Calu3 (cell line): Measurements from ENCODE around the gene B3GALT5. TPM values are rescaled to one million over a fixed set of nuclear protein-coding genes. Genes with fewer than 3 reads are reported as not detected.

Source experiments
- BruUV-seq: library from RNA; stranded (reverse); fragments of 400-500 nt; replicated peaks from 2 replicates; lab custom pipeline; 2021; lab: Mats Ljungman, UMichigan
- CTCF ChIA-PET: fragments of 300-600 bp; sonication (Branson Sonifier 250); formaldehyde crosslinking; loops from one replicate; lab custom pipeline; 2022; ENCODE audit warnings: antibody characterized with exemption; lab: Charles Lee
- DNase-seq: peaks from one replicate; pipeline ENCODE4 v3.0.0; 2022
- H3K27ac Mint-ChIP-seq: one replicate; pipeline ENCODE4 v1.8.0; 2022; ENCODE audit warnings: mixed read lengths; ENCODE audit not compliant: unreplicated experiment
- H3K27me3 Mint-ChIP-seq: one replicate; pipeline ENCODE4 v1.8.0; 2022; ENCODE audit warnings: mixed read lengths; ENCODE audit not compliant: unreplicated experiment
- H3K36me3 Mint-ChIP-seq: one replicate; pipeline ENCODE4 v1.8.0; 2022; ENCODE audit warnings: mild to moderate bottlenecking, moderate library complexity, mixed read lengths; ENCODE audit not compliant: insufficient read depth, unreplicated experiment
- H3K4me1 Mint-ChIP-seq: one replicate; pipeline ENCODE4 v1.8.0; 2022; ENCODE audit warnings: mild to moderate bottlenecking, low read depth, mixed read lengths; ENCODE audit not compliant: unreplicated experiment
- H3K4me3 Mint-ChIP-seq: one replicate; pipeline ENCODE4 v1.8.0; 2022; ENCODE audit warnings: mild to moderate bottlenecking, low read depth, moderate library complexity, mixed read lengths; ENCODE audit not compliant: unreplicated experiment
- H3K9me3 Mint-ChIP-seq: one replicate; pipeline ENCODE4 v1.8.0; 2022; ENCODE audit warnings: low read depth, mixed read lengths; ENCODE audit not compliant: unreplicated experiment
- CTCF ChIP-seq: fragments of 200-600 bp; IDR thresholded peaks from one replicate; pipeline ENCODE4 v1.8.0; 2022; ENCODE audit warnings: antibody characterized with exemption; ENCODE audit not compliant: unreplicated experiment
- intact Hi-C: fragments of 100-400 bp; cut with micrococcal nuclease; formaldehyde crosslinking; loops from one replicate; pipeline ENCODE4 v1.10.0; 2022; ENCODE audit not compliant: unreplicated experiment
- total RNA-seq: library from RNA; stranded (reverse); gene quantifications from 2 replicates; pipeline ENCODE4 v1.2.3, GENCODE V29; 2022

The B3GALT5 gene
- total RNA-seq, 1 experiment from 2014 or later, result 40.8 TPM

- CTCF ChIA-PET, result interaction anchor here (0.6 kb wide), 2 partner anchors 12 to 847 kb away, joined by 3 to 5 read pairs; no protein-coding TSS in a partner anchor
- intact Hi-C loops, result loop anchor here (5.0 kb wide), 1 partner anchor 38 kb away; no protein-coding TSS in a partner anchor
- H3K4me3 Mint-ChIP-seq, result no peak overlapping the region
- H3K27ac Mint-ChIP-seq, result peak overlapping the region; percentile 92
- peaks cover 38% of the 10 kb centered on the region for H3K36me3 Mint-ChIP-seq
- no peak for DNase-seq
- TF ChIP-seq CTCF, result no peak
- peaks cover 2% of the 10 kb centered on the region for H3K9me3 Mint-ChIP-seq
- no TSS peak for BruUV-seq
- H3K27me3 Mint-ChIP-seq, result no peaks in the 10 kb centered on the region
- peaks cover 56% of the 10 kb centered on the region for H3K4me1 Mint-ChIP-seq
Observed at GRCh38 chr21:39669976-39670661, 57.4 kb downstream of the B3GALT5 start.

- Mint-ChIP-seq H3K36me3 (peaks cover 33% of the 10 kb centered on the region), H3K27me3 (no peaks in the 10 kb centered on the region), H3K4me3 (no peak overlapping the region), H3K9me3 (peaks cover 2% of the 10 kb centered on the region), H3K4me1 (peaks cover 52% of the 10 kb centered on the region), H3K27ac (no peak overlapping the region)
- no peak for DNase-seq
- intact Hi-C loops, result no loop called here
- CTCF ChIA-PET, result interaction anchor here (0.6 kb wide), 1 partner anchor 847 kb away, joined by 3 read pairs; no protein-coding TSS in a partner anchor
- no peak for TF ChIP-seq CTCF
- BruUV-seq, result no TSS peak
Observed at GRCh38 chr21:39670701-39671100, 58.0 kb downstream of the B3GALT5 start.

DNA sequence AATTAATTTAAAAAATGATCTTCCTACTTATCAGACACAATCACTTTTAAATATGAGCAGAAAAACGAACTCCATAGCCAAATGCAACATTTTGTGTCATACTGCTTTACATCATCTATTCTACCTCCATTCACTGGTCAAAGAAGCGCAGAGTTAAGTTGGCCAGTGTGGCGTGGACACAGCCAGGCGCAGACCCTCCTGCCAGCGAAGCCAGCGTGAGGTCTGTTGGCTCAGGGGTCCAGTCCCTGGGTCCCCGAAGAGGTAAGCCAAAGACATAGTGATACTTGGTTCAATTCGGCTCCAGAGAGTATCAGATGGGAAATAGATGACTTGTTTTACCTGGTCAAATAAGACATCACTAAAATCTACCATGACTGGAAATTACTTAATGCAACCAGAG lies 59.2 kb downstream of the B3GALT5 start:
- no TSS peak for BruUV-seq
- intact Hi-C loops, result no loop called here
- Mint-ChIP-seq H3K27ac (no peak overlapping the region), H3K27me3 (no peaks in the 10 kb centered on the region), H3K4me3 (no peak overlapping the region), H3K9me3 (peaks cover 2% of the 10 kb centered on the region), H3K36me3 (peaks cover 23% of the 10 kb centered on the region), H3K4me1 (peaks cover 43% of the 10 kb centered on the region)
- CTCF ChIA-PET, result no interaction called here
- no peak for DNase-seq
- TF ChIP-seq CTCF, result no peak

DNA sequence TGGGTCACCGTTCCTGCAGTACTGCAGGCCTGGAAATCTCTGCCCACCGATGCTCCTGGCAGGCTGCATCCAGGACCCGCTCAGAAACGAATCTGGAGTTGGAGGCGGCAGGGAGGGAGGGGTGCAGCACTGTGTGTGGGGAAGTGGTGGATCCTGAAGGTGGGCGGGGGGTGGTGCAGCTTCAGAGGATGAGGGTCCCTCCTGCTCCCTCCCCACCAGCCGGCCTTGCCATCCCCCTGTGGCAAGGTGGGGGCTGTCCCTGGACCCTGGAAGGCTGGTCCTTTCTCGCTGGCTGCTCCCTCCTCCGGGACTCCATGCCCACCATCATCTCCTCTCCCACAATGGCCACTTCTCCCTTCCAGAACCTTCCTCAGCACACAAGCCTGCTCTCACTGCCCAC lies 60.4 kb downstream of the B3GALT5 start:
- BruUV-seq, result no TSS peak
- TF ChIP-seq CTCF, result no peak
- H3K4me1 Mint-ChIP-seq, result peaks cover 33% of the 10 kb centered on the region
- peaks cover 13% of the 10 kb centered on the region for H3K36me3 Mint-ChIP-seq
- no peaks in the 10 kb centered on the region for H3K27me3 Mint-ChIP-seq
- H3K9me3 Mint-ChIP-seq, result peaks cover 2% of the 10 kb centered on the region
- no peak for DNase-seq
- no peak overlapping the region for H3K4me3 Mint-ChIP-seq
- H3K27ac Mint-ChIP-seq, result peak overlapping the region; percentile 14
- CTCF ChIA-PET, result no interaction called here
- intact Hi-C loops, result no loop called here
